GM12878 (cell line): ENCODE results near the gene GPC5. TPM values are rescaled to one million over a fixed set of nuclear protein-coding genes. Genes with fewer than 3 reads are reported as not detected.

Experiments
- ATAC-seq: fragments of 200-7000 bp; cut with Tn5 transposase; 3 replicates; pipeline ENCODE4 v1.9.1; 2020; ENCODE audit warnings: mild to moderate bottlenecking, moderate library complexity
- BruUV-seq: library from RNA; stranded (reverse); fragments of 400-500 nt; replicated peaks from 2 replicates; lab custom pipeline; 2021; lab: Mats Ljungman, UMichigan
- CTCF ChIA-PET: fragments of 300-600 bp; sonication (Branson Sonifier 250); formaldehyde crosslinking; extraction: SDS; loops from one replicate; lab custom pipeline; 2021; ENCODE audit warnings: inconsistent platforms; lab: Yijun Ruan, JAX
- POLR2A ChIA-PET: fragments of 350-600 bp; formaldehyde crosslinking; extraction: SDS; loops from one replicate; lab custom pipeline; 2021; ENCODE audit warnings: inconsistent platforms; lab: Charles Lee
- RAD21 ChIA-PET: fragments of 300-600 bp; sonication (Branson Sonifier 250); formaldehyde crosslinking; loops from one replicate; lab custom pipeline; 2023; ENCODE audit warnings: antibody characterized with exemption; ENCODE audit not compliant: unreplicated experiment; lab: Charles Lee
- SMC1A ChIA-PET: fragments of 300-600 bp; sonication (Branson Sonifier 250); formaldehyde crosslinking; loops from one replicate; lab custom pipeline; 2023; ENCODE audit not compliant: unreplicated experiment, uncharacterized antibody; lab: Charles Lee
- DNase-seq: peaks from one replicate; pipeline ENCODE4 v3.0.0-alpha.2; 2011; ENCODE audit warnings: low read depth, low spot score
- FAIRE-seq: peaks from 3 replicates; lab custom pipeline; 2011; peaks lifted over from hg19 to GRCh38; lab: Jason Lieb, UNC
- H2AFZ ChIP-seq: 2 replicates; pipeline ENCODE4 v1.6.0; 2011; ENCODE audit warnings: low read depth, low read length, control low read depth; ENCODE audit not compliant: control insufficient read depth
- H3K27ac ChIP-seq: 2 replicates; pipeline ENCODE4 v1.5.1; 2011; ENCODE audit warnings: control low read depth; ENCODE audit not compliant: control insufficient read depth, insufficient read depth
- H3K27me3 ChIP-seq, 2 experiments: replicated peaks in 1 of 2; 2 replicates each; pipeline versions ENCODE4 v1.6.0 to v1.6.1; 2011; ENCODE audit warnings: low read length in 1 of 2; ENCODE audit not compliant: control insufficient read depth in 2 of 2, insufficient read depth in 2 of 2
- H3K36me3 ChIP-seq, 2 experiments: 2 replicates each; pipeline ENCODE4 v1.5.1; 2011; ENCODE audit warnings: low read length in 1 of 2; ENCODE audit not compliant: control insufficient read depth in 2 of 2, insufficient read depth in 2 of 2
- H3K4me1 ChIP-seq: 2 replicates; pipeline ENCODE4 v1.6.1; 2011; ENCODE audit warnings: mild to moderate bottlenecking, low read length, moderate library complexity, mixed read lengths; ENCODE audit not compliant: control insufficient read depth, insufficient read depth
- H3K4me2 ChIP-seq: 2 replicates; pipeline ENCODE4 v1.6.0; 2011; ENCODE audit warnings: control low read depth; ENCODE audit not compliant: control insufficient read depth, insufficient read depth
- H3K4me3 ChIP-seq: fragments of 200-600 bp; sonication (generic); 2 replicates; pipeline ENCODE4 v1.5.1; 2016
- H3K79me2 ChIP-seq: 2 replicates; pipeline ENCODE4 v1.6.0; 2011; ENCODE audit warnings: low read length; ENCODE audit not compliant: control insufficient read depth, insufficient read depth
- H3K9ac ChIP-seq: 2 replicates; pipeline ENCODE4 v1.8.0; 2011; ENCODE audit warnings: low read length, control low read depth, mixed read lengths; ENCODE audit not compliant: control insufficient read depth, insufficient read depth
- H3K9me3 ChIP-seq: replicated peaks from 3 replicates; pipeline ENCODE4 v1.5.1; 2011; ENCODE audit warnings: mild to moderate bottlenecking, low read length; ENCODE audit not compliant: control insufficient read depth, insufficient read depth
- H4K20me1 ChIP-seq: 2 replicates; pipeline ENCODE4 v1.6.0; 2011; ENCODE audit not compliant: control insufficient read depth, insufficient read depth
- ATF2 ChIP-seq: IDR thresholded peaks from 2 replicates; pipeline ENCODE4 v1.6.1; 2012; ENCODE audit warnings: low read length, inconsistent platforms
- CREB1 ChIP-seq: IDR thresholded peaks from 2 replicates; pipeline ENCODE4 v1.6.1; 2012; ENCODE audit warnings: low read depth, mild to moderate bottlenecking, inconsistent platforms
- KAT2A ChIP-seq: conservative IDR thresholded peaks from 2 replicates; pipeline ENCODE4 v1.6.1; 2011; ENCODE audit warnings: low read depth, low read length; ENCODE audit not compliant: control insufficient read depth
- RCOR1 ChIP-seq: conservative IDR thresholded peaks from 2 replicates; pipeline ENCODE4 v1.6.1; 2012; ENCODE audit warnings: low read depth, low read length, improper control_type of control experiment
- RELB ChIP-seq: fragments of 450-650 bp; IDR thresholded peaks from 2 replicates; pipeline ENCODE4 v1.6.1; 2017; ENCODE audit warnings: low read depth, mild to moderate bottlenecking, moderate library complexity
- SREBF1 ChIP-seq: IDR thresholded peaks from 2 replicates; pipeline ENCODE4 v1.6.1; 2012; ENCODE audit warnings: mild to moderate bottlenecking, low read length
- ZNF217 ChIP-seq: fragments of 450-650 bp; IDR thresholded peaks from 2 replicates; pipeline ENCODE4 v1.6.1; 2017; ENCODE audit warnings: antibody characterized with exemption, mild to moderate bottlenecking
- ZSCAN29 ChIP-seq: fragments of 450-650 bp; IDR thresholded peaks from 2 replicates; pipeline ENCODE4 v1.6.1; 2017; ENCODE audit warnings: mild to moderate bottlenecking, moderate library complexity
- ZZZ3 ChIP-seq: IDR thresholded peaks from 2 replicates; pipeline ENCODE4 v1.6.1; 2011; ENCODE audit warnings: low read depth; ENCODE audit not compliant: control insufficient read depth, insufficient read length
- in situ Hi-C: fragments of 300-500 bp; cut with MboI; formaldehyde crosslinking; loops from 9 replicates; pipeline ENCODE4 v1.14.3; 2018; ENCODE audit warnings: mixed read lengths
- intact Hi-C: fragments of 100-400 bp; cut with micrococcal nuclease; formaldehyde crosslinking; loops from one replicate; pipeline ENCODE4 v1.14.2; 2022; ENCODE audit not compliant: unreplicated experiment
- polyA plus RNA-seq, 11 experiments: library from polyadenylated mRNA; depleted of rRNA in 4 of 11; unstranded in 6 of 11; stranded (reverse) in 5 of 11; fragments of >200 nt; fragmentation: Nextera tagmentation in 4 of 11; fragmentation: Illumina TruSeq in 1 of 11; extraction: Ambion mirVana in 4 of 11; extraction: Trizol in 1 of 11; gene quantifications; 1 replicate in 1 of 11; 2 replicates in 10 of 11; pipeline versions ENCODE4 v1.2.1 to v1.2.3, GENCODE V29; 2011 to 2016; ENCODE audit warnings: inconsistent platforms in 2 of 11, missing spikeins in 2 of 11, low read depth in 1 of 11
- total RNA-seq, 4 experiments: library from RNA; depleted of rRNA in 3 of 4; stranded (reverse); fragments of >200 nt in 3 of 4; fragmentation: Illumina TruSeq in 1 of 4; extraction: Trizol in 1 of 4; gene quantifications; 2 replicates each; pipeline versions ENCODE4 v1.2.1 to v1.2.3, GENCODE V29; 2013 to 2021
- TF ChIP-seq, protein P1 (sequence below): fragments of 450-650 bp; IDR thresholded peaks from 2 replicates; pipeline ENCODE4 v1.6.1; 2016; ENCODE audit warnings: mild to moderate bottlenecking
- TF ChIP-seq, protein P2 (sequence below): fragments of 450-650 bp; IDR thresholded peaks from 2 replicates; pipeline ENCODE4 v1.6.1; 2017; ENCODE audit warnings: mild to moderate bottlenecking, moderate library complexity
- TF ChIP-seq, protein P3 (sequence below): IDR thresholded peaks from 2 replicates; pipeline ENCODE4 v1.6.1; 2012; ENCODE audit warnings: improper control_type of control experiment, low read depth, low read length; ENCODE audit not compliant: insufficient replicate concordance

The GPC5 gene
- total and polyA plus RNA-seq, 10 of the 15 experiments (the other 5 are each of a cell fraction or from before 2014, with no cell fraction given): 0.05 to 0.87 (median 0.44) TPM; not detected in 1

DNA sequence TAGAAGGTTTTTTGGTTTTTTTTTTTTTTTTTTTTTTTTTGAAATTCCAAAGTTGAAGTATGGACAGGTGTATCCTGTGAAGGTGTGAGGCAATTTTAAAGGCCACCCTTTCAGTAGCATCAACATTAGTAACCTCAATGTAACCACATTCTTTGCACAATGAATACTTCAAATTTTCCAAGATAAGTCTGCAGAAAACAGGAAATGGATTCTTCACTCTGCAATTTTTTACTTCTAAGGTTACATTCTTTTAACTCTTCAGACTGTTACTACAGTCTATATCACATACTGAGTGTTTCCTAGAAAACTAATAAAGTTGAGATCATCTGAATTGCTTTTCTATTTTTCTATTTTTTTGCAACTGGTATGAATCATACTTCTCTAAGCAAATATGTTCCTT, 1259.1 kb downstream of the GPC5 start:
- Histone ChIP-seq H3K9me3 (no peaks in the 10 kb centered on the region), H3K4me2 (no peak overlapping the region), H3K4me3 (no peak overlapping the region), H4K20me1 (no peaks in the 10 kb centered on the region), H3K27me3 (no peaks in the 10 kb centered on the region), H3K9ac (no peak overlapping the region), H3K36me3 (no peaks in the 10 kb centered on the region), H3K4me1 (no peaks in the 10 kb centered on the region), H3K79me2 (no peaks in the 10 kb centered on the region), H2AFZ (no peak overlapping the region), H3K27ac (no peak overlapping the region)
- in situ Hi-C loops: no loop called here
- intact Hi-C loops: no loop called here
- ChIA-PET SMC1A (no interaction called here), CTCF (no interaction called here), POLR2A (no interaction called here), RAD21 (no interaction called here)
- no peak for TF ChIP-seq ZNF217
- no peak for TF ChIP-seq ZZZ3
- no peak for TF ChIP-seq RELB
- TF ChIP-seq CREB1: no peak
- TF ChIP-seq ZSCAN29: no peak
- TF ChIP-seq KAT2A: no peak
- no peak for TF ChIP-seq RCOR1
- no peak for TF ChIP-seq ATF2
- TF ChIP-seq, protein P1, sequence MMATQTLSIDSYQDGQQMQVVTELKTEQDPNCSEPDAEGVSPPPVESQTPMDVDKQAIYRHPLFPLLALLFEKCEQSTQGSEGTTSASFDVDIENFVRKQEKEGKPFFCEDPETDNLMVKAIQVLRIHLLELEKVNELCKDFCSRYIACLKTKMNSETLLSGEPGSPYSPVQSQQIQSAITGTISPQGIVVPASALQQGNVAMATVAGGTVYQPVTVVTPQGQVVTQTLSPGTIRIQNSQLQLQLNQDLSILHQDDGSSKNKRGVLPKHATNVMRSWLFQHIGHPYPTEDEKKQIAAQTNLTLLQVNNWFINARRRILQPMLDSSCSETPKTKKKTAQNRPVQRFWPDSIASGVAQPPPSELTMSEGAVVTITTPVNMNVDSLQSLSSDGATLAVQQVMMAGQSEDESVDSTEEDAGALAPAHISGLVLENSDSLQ: no peak
- TF ChIP-seq, protein P2, sequence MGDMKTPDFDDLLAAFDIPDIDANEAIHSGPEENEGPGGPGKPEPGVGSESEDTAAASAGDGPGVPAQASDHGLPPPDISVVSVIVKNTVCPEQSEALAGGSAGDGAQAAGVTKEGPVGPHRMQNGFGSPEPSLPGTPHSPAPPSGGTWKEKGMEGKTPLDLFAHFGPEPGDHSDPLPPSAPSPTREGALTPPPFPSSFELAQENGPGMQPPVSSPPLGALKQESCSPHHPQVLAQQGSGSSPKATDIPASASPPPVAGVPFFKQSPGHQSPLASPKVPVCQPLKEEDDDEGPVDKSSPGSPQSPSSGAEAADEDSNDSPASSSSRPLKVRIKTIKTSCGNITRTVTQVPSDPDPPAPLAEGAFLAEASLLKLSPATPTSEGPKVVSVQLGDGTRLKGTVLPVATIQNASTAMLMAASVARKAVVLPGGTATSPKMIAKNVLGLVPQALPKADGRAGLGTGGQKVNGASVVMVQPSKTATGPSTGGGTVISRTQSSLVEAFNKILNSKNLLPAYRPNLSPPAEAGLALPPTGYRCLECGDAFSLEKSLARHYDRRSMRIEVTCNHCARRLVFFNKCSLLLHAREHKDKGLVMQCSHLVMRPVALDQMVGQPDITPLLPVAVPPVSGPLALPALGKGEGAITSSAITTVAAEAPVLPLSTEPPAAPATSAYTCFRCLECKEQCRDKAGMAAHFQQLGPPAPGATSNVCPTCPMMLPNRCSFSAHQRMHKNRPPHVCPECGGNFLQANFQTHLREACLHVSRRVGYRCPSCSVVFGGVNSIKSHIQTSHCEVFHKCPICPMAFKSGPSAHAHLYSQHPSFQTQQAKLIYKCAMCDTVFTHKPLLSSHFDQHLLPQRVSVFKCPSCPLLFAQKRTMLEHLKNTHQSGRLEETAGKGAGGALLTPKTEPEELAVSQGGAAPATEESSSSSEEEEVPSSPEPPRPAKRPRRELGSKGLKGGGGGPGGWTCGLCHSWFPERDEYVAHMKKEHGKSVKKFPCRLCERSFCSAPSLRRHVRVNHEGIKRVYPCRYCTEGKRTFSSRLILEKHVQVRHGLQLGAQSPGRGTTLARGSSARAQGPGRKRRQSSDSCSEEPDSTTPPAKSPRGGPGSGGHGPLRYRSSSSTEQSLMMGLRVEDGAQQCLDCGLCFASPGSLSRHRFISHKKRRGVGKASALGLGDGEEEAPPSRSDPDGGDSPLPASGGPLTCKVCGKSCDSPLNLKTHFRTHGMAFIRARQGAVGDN: no peak
- TF ChIP-seq, protein P3, sequence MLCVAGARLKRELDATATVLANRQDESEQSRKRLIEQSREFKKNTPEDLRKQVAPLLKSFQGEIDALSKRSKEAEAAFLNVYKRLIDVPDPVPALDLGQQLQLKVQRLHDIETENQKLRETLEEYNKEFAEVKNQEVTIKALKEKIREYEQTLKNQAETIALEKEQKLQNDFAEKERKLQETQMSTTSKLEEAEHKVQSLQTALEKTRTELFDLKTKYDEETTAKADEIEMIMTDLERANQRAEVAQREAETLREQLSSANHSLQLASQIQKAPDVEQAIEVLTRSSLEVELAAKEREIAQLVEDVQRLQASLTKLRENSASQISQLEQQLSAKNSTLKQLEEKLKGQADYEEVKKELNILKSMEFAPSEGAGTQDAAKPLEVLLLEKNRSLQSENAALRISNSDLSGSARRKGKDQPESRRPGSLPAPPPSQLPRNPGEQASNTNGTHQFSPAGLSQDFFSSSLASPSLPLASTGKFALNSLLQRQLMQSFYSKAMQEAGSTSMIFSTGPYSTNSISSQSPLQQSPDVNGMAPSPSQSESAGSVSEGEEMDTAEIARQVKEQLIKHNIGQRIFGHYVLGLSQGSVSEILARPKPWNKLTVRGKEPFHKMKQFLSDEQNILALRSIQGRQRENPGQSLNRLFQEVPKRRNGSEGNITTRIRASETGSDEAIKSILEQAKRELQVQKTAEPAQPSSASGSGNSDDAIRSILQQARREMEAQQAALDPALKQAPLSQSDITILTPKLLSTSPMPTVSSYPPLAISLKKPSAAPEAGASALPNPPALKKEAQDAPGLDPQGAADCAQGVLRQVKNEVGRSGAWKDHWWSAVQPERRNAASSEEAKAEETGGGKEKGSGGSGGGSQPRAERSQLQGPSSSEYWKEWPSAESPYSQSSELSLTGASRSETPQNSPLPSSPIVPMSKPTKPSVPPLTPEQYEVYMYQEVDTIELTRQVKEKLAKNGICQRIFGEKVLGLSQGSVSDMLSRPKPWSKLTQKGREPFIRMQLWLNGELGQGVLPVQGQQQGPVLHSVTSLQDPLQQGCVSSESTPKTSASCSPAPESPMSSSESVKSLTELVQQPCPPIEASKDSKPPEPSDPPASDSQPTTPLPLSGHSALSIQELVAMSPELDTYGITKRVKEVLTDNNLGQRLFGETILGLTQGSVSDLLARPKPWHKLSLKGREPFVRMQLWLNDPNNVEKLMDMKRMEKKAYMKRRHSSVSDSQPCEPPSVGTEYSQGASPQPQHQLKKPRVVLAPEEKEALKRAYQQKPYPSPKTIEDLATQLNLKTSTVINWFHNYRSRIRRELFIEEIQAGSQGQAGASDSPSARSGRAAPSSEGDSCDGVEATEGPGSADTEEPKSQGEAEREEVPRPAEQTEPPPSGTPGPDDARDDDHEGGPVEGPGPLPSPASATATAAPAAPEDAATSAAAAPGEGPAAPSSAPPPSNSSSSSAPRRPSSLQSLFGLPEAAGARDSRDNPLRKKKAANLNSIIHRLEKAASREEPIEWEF: no peak
- TF ChIP-seq SREBF1: no peak
- no peak for DNase-seq
- no peak for ATAC-seq
- no TSS peak for BruUV-seq
- FAIRE-seq: no peak
